Calu3 (cell line): ENCODE data around the gene CUL4B. TPM values are rescaled to one million over a fixed set of nuclear protein-coding genes. Genes with fewer than 3 reads are reported as not detected.

ENCODE experiments used
- BruUV-seq: library from RNA; stranded (reverse); fragments of 400-500 nt; replicated peaks from 2 replicates; lab custom pipeline; 2021; lab: Mats Ljungman, UMichigan
- CTCF ChIA-PET: fragments of 300-600 bp; sonication (Branson Sonifier 250); formaldehyde crosslinking; loops from one replicate; lab custom pipeline; 2022; ENCODE audit warnings: antibody characterized with exemption; lab: Charles Lee
- DNase-seq: peaks from one replicate; pipeline ENCODE4 v3.0.0; 2022
- H3K27ac Mint-ChIP-seq: one replicate; pipeline ENCODE4 v1.8.0; 2022; ENCODE audit warnings: mixed read lengths; ENCODE audit not compliant: unreplicated experiment
- H3K27me3 Mint-ChIP-seq: one replicate; pipeline ENCODE4 v1.8.0; 2022; ENCODE audit warnings: mixed read lengths; ENCODE audit not compliant: unreplicated experiment
- H3K36me3 Mint-ChIP-seq: one replicate; pipeline ENCODE4 v1.8.0; 2022; ENCODE audit warnings: mild to moderate bottlenecking, moderate library complexity, mixed read lengths; ENCODE audit not compliant: insufficient read depth, unreplicated experiment
- H3K4me1 Mint-ChIP-seq: one replicate; pipeline ENCODE4 v1.8.0; 2022; ENCODE audit warnings: mild to moderate bottlenecking, low read depth, mixed read lengths; ENCODE audit not compliant: unreplicated experiment
- H3K4me3 Mint-ChIP-seq: one replicate; pipeline ENCODE4 v1.8.0; 2022; ENCODE audit warnings: mild to moderate bottlenecking, low read depth, moderate library complexity, mixed read lengths; ENCODE audit not compliant: unreplicated experiment
- H3K9me3 Mint-ChIP-seq: one replicate; pipeline ENCODE4 v1.8.0; 2022; ENCODE audit warnings: low read depth, mixed read lengths; ENCODE audit not compliant: unreplicated experiment
- intact Hi-C: fragments of 100-400 bp; cut with micrococcal nuclease; formaldehyde crosslinking; loops from one replicate; pipeline ENCODE4 v1.10.0; 2022; ENCODE audit not compliant: unreplicated experiment
- total RNA-seq: library from RNA; stranded (reverse); gene quantifications from 2 replicates; pipeline ENCODE4 v1.2.3, GENCODE V29; 2022
- TF ChIP-seq, protein P1 (sequence below): fragments of 200-600 bp; IDR thresholded peaks from one replicate; pipeline ENCODE4 v1.8.0; 2022; ENCODE audit warnings: antibody characterized with exemption; ENCODE audit not compliant: unreplicated experiment

The CUL4B gene
- total RNA-seq, 1 experiment from 2014 or later: 35.2 TPM

DNA sequence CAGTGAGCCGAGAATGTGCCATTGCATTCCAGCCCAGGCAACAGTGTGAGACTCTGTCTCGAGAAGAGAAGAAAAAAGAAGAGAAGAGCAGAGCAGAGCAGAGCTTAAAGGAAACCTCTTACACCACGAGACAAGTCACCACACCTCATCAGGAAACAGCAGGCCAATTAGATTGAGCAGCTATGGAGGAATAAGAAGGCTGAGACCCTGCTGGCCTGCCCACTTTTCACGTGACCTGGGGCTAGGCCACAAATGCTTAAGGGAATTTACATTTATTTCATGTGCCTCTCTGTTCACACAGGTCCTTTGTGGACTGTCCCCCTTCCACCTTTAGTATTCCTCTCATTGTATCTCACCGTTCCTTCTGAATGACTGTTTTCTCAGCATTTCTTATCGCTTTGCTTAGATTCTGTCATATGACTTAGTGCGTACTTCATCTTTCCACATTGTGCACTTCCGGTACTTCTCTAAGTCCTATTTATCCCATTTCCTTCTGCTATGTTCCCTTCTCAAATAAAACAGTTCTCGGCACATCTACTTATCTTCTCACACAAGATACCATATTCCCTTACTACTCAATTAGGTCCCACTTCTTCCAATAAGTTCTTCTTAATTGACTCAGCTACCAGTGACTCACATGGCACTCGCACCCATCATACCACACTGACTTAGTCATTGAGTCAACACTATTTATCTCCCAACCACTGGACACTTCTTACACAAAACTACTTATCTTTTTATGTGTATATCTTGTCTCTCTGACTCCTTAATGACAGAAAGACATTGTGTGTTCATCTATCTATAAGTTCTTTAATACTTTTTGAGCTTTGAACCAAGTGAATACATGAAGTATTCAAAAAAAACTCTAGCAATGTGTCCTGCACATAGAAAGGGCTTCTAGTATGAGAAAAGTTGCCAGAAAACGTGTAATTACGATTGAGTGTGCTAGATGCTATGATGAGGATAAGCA, 11.0 kb downstream of the CUL4B start:
- Mint-ChIP-seq H3K9me3 (no peaks in the 10 kb centered on the region), H3K27ac (peak overlapping the region; percentile 95), H3K27me3 (no peaks in the 10 kb centered on the region), H3K4me3 (peak overlapping the region; percentile 63), H3K36me3 (peaks cover 17% of the 10 kb centered on the region), H3K4me1 (peaks cover 27% of the 10 kb centered on the region)
- BruUV-seq: no TSS peak
- CTCF ChIA-PET: interaction anchor here (0.9 to 1.0 kb wide), 3 partner anchors 9 to 64 kb away, joined by 3 read pairs; no protein-coding TSS in a partner anchor
- TF ChIP-seq, protein P1, sequence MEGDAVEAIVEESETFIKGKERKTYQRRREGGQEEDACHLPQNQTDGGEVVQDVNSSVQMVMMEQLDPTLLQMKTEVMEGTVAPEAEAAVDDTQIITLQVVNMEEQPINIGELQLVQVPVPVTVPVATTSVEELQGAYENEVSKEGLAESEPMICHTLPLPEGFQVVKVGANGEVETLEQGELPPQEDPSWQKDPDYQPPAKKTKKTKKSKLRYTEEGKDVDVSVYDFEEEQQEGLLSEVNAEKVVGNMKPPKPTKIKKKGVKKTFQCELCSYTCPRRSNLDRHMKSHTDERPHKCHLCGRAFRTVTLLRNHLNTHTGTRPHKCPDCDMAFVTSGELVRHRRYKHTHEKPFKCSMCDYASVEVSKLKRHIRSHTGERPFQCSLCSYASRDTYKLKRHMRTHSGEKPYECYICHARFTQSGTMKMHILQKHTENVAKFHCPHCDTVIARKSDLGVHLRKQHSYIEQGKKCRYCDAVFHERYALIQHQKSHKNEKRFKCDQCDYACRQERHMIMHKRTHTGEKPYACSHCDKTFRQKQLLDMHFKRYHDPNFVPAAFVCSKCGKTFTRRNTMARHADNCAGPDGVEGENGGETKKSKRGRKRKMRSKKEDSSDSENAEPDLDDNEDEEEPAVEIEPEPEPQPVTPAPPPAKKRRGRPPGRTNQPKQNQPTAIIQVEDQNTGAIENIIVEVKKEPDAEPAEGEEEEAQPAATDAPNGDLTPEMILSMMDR: no peak
- intact Hi-C loops: no loop called here
- peak; percentile 29 for DNase-seq

DNA sequence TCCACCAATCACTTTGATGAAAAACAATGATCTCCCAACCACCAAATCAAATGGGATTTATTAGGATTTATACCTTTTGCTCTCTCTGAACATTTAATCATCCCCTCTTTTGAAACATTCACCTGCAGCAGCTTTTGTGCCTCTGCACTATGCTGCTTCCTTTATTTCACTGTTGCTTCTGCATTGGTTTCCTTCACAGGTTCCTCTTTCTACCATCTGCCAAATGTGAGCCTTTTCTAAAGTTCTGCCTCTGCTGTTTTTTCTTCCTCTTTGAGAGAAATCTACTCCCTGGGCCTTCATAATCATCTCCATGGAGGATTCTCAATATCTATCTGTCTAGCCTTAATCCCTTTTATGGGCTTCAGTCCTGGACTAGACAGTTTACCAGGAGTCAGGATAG, 24.7 kb downstream of the CUL4B start:
- intact Hi-C loops: no loop called here
- Mint-ChIP-seq H3K27me3 (no peaks in the 10 kb centered on the region), H3K4me3 (no peak overlapping the region), H3K9me3 (no peaks in the 10 kb centered on the region), H3K4me1 (no peaks in the 10 kb centered on the region), H3K36me3 (peaks cover 22% of the 10 kb centered on the region), H3K27ac (no peak overlapping the region)
- DNase-seq: no peak
- CTCF ChIA-PET: no interaction called here
- TF ChIP-seq, protein P1: no peak
- no TSS peak for BruUV-seq

DNA sequence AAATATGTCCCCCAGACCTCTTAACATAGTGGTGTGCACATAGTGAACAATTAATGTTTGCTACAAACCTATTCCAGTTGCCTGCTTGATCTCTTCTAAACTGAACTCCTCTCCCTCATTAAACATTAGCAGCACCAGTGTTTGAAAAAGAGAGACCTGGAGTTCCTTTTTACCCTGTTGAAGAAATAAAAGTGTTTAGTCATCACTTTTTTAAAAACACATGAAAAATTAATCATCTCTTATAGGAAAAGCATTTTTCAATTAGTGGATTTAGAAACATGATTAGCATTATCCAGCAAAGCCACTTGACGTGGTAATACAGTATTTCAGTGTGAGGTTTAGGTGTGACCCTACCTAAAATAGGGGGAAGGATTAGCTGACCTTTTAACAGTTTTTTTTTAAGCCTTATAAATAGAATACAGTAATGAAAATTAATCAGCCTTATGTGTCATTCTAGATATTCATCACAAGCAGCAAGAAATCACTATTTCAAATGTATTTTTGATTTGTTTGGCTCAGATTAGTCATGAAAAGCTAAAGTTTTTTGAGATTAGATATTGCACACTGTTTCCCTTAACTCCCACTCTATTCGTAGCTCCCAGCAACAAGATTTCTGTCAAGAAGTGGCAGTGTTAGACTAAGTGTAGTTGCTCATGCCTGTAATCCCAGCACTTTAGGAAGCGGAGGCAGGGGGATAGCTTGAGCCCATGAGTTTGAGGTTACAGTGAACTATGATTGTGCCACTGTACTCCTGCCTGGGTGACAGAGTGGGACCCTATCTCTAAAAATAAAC, 26.2 kb downstream of the CUL4B start:
- H3K27ac Mint-ChIP-seq: no peak overlapping the region
- H3K9me3 Mint-ChIP-seq: no peaks in the 10 kb centered on the region
- DNase-seq: no peak
- intact Hi-C loops: no loop called here
- peaks cover 22% of the 10 kb centered on the region for H3K36me3 Mint-ChIP-seq
- CTCF ChIA-PET: interaction anchor here (0.7 kb wide), 1 partner anchor 33 kb away, joined by 6 read pairs; no protein-coding TSS in a partner anchor
- no TSS peak for BruUV-seq
- no peaks in the 10 kb centered on the region for H3K27me3 Mint-ChIP-seq
- no peak overlapping the region for H3K4me3 Mint-ChIP-seq
- TF ChIP-seq, protein P1: no peak
- no peaks in the 10 kb centered on the region for H3K4me1 Mint-ChIP-seq

DNA sequence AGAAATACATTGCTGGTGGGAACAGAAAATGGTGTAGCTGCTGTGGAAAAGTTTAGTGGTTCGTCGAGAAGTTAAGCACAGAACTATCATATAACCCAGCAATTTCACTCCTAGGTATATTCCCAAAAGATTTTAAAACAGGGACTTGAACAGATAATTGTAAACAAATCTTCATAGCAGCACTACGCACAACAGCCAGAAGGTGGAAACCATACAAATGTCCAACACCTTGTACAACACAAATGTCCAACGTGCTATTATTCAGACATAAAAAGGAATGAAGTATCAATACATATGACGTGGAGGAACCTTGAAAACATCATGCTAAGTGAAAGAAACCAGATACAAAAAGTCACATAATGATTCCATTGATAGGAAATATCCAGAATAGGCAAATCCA, 37.9 kb downstream of the CUL4B start:
- TF ChIP-seq, protein P1: no peak
- no peak overlapping the region for H3K27ac Mint-ChIP-seq
- no TSS peak for BruUV-seq
- H3K27me3 Mint-ChIP-seq: no peaks in the 10 kb centered on the region
- peaks cover 3% of the 10 kb centered on the region for H3K4me1 Mint-ChIP-seq
- CTCF ChIA-PET: no interaction called here
- H3K4me3 Mint-ChIP-seq: no peak overlapping the region
- DNase-seq: no peak
- H3K9me3 Mint-ChIP-seq: no peaks in the 10 kb centered on the region
- no peaks in the 10 kb centered on the region for H3K36me3 Mint-ChIP-seq
- intact Hi-C loops: no loop called here
